Measurements from ENCODE around the gene KMT2B.
"Not testable (repeated sequence)": the region's sequence is repeated elsewhere in the genome, so short reads cannot be mapped to it uniquely, and the experiment has no call there.

Gene KMT2B, protein sequence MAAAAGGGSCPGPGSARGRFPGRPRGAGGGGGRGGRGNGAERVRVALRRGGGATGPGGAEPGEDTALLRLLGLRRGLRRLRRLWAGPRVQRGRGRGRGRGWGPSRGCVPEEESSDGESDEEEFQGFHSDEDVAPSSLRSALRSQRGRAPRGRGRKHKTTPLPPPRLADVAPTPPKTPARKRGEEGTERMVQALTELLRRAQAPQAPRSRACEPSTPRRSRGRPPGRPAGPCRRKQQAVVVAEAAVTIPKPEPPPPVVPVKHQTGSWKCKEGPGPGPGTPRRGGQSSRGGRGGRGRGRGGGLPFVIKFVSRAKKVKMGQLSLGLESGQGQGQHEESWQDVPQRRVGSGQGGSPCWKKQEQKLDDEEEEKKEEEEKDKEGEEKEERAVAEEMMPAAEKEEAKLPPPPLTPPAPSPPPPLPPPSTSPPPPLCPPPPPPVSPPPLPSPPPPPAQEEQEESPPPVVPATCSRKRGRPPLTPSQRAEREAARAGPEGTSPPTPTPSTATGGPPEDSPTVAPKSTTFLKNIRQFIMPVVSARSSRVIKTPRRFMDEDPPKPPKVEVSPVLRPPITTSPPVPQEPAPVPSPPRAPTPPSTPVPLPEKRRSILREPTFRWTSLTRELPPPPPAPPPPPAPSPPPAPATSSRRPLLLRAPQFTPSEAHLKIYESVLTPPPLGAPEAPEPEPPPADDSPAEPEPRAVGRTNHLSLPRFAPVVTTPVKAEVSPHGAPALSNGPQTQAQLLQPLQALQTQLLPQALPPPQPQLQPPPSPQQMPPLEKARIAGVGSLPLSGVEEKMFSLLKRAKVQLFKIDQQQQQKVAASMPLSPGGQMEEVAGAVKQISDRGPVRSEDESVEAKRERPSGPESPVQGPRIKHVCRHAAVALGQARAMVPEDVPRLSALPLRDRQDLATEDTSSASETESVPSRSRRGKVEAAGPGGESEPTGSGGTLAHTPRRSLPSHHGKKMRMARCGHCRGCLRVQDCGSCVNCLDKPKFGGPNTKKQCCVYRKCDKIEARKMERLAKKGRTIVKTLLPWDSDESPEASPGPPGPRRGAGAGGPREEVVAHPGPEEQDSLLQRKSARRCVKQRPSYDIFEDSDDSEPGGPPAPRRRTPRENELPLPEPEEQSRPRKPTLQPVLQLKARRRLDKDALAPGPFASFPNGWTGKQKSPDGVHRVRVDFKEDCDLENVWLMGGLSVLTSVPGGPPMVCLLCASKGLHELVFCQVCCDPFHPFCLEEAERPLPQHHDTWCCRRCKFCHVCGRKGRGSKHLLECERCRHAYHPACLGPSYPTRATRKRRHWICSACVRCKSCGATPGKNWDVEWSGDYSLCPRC (N-terminal part only)

DNA sequence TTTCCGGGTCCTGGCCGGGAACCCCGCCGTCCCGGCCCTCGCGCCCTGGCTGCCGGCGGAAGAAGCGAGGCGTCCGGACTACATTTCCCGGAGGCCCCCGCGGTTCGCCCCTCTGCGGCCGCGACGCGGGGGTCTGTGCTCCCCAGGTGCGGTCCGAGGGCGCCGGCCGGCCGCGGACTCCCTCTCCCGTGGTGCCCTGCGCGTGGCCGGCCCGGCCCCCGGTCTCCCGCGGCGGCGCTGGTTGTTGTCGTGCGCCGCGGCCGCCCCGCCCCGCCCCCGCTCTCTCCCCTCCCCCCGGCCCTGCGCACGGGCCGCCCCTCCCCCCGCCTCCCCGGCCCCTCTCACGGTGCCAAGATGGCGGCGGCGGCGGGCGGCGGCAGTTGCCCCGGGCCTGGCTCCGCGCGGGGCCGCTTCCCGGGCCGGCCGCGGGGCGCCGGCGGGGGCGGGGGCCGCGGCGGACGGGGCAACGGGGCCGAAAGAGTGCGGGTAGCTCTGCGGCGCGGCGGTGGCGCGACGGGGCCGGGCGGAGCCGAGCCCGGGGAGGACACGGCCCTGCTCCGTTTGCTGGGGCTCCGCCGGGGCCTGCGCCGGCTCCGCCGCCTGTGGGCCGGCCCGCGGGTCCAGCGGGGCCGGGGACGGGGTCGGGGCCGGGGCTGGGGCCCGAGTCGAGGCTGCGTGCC lies at the start of gene KMT2B:
KMT2B (plus strand) TSS at position 339 of the 680 bp plus-strand sequence; CDS start at position 355, 16 bp downstream.
- peak in 1 of 2 donors; percentile 93 for DNase-seq (ENCODE audit: low read depth in 2 of 2)

DNA sequence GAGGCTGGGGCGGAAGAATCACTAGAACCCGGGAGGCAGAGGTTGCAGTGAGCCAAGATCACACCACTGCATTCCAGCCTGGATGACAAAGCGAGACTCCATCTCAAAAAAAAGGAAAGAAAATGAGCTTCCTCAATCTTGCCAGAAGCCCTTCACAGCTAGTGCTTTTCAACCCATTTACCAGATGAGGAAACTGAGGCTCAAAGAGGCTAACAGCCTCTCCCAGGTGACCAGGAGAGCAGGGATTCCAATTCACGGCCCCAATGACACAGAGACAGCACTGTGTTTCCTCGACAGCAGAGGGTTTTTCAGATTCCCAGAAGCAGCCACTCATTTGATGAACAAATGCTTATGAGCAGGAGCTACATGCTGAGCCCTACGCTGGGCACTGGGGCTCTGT lies 48.2 kb upstream of the KMT2B start:
- DNase-seq (ENCODE audit: low read depth in 2 of 2): no peak

DNA sequence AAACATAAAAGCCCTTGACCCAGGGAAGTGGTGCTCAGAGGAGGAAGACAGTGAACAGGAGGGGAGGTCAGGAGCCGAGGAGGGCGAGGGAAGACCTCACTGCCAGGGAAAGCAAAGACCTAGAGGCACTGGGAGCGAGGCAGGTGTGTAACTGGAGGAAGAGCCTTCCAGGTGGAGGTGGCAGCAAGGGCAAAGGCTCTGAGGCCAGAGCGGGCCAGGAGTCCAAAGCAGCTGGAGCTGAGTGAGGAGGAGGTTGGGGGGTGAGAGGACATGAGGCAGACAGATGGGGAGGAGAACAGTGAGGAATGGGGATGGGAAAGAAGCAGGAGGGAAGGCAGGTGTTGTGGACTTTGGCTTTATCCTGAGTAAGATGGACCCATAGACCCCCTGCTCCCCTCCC lies 47.8 kb upstream of the KMT2B start:
- no peak for DNase-seq (ENCODE audit: low read depth in 2 of 2)

DNA sequence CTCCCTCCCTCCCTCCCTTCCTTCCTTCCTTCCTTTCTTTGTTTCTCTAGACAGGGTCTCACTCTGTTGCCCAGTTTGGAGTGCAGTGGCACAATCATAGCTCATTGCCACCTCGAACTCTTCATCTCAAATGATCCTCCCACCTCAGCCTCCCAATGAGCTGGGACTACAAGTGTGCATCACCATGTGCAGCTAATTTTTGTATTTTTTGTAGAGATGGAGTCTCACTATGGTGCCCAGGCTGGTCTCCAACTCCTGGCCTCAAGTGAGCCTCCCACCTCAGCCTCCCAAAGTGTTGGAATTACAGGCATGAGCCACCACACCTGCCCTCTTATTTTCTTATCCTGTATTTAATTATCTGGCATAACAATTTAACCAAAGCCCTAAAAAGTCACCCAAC lies 47.1 kb upstream of the KMT2B start:
- no peak for DNase-seq (ENCODE audit: low read depth in 2 of 2)

DNA sequence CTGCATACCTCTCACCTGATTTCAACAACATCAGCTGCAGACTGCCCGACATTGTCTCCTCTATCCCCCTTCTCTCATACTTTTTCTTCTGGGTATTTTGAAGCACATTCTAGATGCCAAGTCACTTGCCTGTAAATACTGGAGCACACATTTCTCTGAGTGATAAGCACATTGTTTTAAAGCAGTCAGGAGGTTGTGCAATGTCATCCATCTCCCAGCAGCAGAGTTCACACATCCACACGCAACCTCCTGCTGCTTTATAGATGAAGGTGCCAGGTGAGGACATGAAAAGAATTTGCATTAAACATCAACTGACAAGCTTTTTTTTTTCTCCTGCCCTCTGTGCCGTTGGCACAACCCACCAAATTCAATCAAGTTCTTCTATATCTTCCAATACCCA lies 46.0 kb upstream of the KMT2B start:
- no peak for DNase-seq (ENCODE audit: low read depth in 2 of 2)

DNA sequence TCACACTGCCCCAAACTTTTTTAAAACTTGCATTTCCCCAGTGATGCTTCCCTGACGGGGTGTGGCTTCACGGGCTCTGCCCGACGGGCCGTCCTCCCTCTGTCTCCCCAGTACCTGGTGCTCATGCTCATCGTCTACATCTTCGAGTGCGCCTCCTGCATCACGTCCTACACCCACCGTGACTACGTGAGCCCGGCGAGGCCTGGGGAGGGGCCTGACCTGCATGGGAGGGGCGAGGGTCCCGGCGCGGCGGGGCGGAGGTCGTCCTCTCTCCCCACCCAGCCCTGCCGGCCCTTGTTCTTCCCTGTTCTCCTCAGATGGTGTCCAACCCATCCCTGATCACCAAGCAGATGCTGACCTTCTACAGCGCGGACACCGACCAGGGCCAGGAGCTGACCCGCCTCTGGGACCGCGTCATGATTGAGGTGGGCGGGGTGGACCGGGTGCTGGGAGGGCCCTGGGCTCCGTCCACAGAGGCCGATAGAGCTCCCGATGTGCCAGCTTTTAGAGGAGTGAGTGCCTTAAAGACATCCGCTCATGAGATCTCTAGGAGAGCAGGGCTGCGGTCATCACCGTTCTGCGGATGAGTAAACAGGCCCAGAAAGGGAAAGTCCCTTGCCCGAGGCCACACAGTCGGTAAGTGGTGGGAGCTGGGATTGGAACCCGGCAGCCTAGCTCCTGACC lies 44.5 kb upstream of the KMT2B start:
- DNase-seq (ENCODE audit: low read depth in 2 of 2): peak; percentile 37 to 38

DNA sequence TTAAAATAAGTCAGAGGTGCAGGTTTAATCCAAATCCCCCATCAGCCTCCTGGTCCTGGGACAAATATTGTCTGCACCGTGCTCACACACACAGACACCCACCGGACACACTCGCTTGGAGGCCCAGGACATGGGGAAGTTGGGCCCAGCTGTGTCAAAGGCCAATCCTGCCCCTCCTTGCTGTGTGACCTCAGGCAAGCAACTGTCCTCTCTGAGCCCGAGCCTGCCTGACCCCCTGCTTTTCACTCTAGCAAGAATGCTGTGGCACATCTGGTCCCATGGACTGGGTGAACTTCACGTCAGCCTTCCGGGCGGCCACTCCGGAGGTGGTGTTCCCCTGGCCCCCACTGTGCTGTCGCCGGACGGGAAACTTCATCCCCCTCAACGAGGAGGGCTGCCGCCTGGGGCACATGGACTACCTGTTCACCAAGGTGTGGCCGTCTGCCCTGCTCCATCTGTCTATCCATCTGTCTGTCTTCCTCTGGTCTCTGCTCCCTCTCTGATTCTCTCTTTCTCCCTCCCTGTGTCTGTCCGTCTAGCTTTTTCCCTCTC lies 42.1 kb upstream of the KMT2B start:
- DNase-seq (ENCODE audit: low read depth in 2 of 2): no peak

DNA sequence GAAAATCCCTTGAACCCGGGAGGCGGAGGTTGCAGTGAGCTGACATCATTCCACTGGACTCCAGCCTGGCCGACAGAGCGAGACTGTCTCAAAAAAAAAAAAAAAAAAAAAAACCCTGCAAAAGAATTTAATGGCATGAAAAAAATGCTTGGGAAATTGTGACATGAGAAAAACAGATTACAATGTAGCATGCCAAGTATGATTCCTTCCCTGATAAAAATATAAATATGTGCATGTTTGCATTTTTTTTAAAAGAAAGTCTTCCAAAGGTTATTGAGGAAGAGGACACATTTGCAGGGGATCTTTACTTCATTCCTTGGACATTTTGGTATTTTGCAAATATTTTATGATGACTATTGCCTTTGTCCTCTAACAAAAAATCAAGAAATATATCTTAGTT lies 28.0 kb upstream of the KMT2B start:
- DNase-seq (ENCODE audit: low read depth in 2 of 2): no peak

DNA sequence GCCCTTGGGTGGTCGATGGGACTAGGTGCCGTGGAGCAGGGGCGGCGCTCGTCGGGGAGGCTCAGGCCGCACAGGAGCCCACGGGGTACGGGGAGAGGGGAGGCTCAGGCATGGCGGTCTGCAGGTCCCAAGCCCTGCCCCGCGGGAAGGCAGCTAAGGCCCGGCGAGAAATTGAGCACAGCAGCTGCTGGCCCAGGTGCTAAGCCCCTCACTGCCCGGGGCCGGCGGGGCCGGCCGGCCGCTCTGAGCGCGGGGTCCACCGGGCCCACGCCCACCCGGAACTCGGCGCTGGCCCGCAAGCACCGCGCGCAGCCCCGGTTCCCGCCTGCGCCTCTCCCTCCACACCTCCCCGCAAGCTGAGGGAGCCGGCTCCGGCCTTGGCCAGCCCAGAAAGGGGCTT lies 26.7 kb upstream of the KMT2B start:
- DNase-seq (ENCODE audit: low read depth in 2 of 2): not testable (repeated sequence)

DNA sequence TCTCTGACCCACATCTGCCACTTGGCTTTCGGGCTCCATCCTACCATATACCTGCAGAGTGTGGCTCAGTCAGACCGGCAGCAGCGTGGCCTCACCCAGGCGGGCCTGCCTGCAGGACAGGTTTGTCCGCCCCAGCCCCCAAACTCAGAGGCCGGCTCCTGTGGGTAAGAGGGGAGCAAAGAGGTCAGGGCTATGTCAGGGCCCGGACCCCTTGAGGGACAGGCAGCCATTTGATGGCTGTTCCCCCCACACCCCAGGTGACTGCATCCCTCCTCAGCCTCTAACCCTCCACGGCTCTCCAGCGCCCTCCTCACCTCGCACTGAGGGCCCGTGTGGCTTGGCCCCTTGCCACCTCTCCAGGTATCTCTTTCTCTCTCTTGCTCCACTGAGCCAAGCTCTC lies 25.8 kb upstream of the KMT2B start:
- no peak for DNase-seq (ENCODE audit: low read depth in 2 of 2)

DNA sequence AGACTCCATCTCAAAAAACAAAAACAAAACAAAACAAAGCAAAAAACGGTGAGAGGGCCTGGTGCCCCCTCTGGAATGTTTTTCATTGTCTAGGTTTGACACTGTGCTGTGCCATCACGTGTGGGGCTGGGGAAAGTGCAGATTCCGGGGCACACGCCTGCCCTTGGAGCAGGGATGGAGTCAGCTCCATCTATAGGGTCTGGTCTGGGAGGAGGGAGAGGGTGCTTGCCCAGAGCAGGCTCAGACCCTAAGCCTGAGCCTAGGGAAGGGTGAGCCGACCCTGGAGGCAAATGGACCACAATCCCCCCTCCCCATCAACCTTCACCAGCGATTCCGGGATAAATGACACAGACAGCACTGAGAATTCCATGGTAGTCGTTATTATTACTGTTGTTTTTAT lies 24.4 kb upstream of the KMT2B start:
- DNase-seq (ENCODE audit: low read depth in 2 of 2): no peak

DNA sequence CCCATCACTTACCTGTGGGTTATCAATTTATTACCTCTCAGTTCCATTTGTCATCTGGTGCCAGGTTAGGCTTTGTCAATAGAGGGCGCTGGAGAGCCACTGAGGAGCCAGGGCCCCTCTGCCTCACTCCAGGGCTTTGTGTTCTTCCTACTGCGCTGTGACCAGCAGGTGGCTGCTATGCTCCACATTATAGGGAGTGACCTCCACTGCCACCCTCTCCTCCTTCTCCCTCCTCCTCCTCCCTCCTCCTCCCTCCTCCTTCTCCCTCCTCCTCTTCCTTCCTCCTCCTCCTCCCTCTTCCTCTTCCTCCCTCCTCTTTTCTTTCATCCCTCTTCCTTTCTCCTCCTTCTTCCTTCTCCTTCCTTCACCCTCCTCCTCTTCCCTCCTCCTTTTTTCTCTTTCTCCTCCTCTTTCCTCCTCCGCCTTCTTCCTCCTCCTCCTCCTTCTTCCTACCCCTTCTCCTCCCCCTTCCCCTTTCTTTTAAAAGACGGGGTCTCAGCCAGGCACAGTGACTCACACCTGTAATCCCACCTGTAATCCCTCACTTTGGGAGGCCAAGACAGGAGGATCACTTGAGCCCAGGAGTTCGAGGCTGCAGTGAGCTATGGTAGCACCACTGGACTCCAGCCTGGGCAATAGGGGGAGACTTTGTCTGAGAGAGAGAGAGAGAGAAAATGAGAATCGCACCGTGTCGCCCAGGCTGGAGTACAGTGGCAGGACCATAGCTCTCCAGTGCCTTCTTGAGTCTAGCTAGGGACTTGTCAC lies 23.8 kb upstream of the KMT2B start:
- peak; percentile 84 to 88 for DNase-seq (ENCODE audit: low read depth in 2 of 2)

DNA sequence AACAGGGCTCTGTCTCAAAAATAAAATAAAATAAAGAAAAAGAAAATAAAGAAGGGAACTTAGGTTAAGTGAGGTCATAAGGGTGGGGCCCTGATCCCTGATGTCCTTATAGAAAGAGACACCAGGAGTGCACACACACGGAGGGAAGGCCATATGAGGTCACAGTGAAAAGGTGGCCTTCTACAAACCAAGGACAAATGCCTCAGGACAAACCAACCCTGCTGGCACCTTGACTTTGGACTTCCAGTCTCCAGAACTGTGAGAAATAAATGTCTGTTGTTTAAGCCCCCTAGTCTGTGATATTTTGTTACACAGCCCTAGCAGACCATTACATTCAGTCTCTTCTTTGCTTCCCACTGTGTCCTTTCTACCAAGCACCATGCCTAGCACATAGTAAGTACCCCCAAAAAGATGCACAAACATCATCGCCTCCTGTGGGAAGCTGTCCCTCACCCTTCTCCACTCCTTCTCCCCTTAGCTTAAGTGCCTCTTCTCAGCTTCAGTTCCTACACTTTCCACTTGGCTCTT lies 21.8 kb upstream of the KMT2B start:
- DNase-seq (ENCODE audit: low read depth in 2 of 2): no peak

DNA sequence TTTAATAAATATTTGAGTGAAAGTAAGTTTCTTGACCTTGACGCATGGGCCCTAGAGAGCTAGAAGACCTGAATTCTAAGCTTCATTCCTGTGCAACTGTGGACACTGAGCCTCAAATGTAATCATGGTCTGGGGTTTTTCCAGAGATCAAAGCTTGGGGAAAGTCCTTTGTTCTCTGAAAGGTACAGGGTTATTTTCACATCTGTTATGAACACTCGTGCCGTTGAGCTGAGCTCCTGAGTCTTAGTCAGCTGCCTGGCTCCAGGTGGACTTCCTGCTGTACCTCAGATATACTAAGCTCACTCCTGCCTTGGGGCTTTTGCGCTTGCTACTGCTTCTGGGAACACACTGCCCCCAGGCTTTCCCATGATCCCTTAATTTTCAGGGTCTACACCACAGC lies 21.0 kb upstream of the KMT2B start:
- no peak for DNase-seq (ENCODE audit: low read depth in 2 of 2)

DNA sequence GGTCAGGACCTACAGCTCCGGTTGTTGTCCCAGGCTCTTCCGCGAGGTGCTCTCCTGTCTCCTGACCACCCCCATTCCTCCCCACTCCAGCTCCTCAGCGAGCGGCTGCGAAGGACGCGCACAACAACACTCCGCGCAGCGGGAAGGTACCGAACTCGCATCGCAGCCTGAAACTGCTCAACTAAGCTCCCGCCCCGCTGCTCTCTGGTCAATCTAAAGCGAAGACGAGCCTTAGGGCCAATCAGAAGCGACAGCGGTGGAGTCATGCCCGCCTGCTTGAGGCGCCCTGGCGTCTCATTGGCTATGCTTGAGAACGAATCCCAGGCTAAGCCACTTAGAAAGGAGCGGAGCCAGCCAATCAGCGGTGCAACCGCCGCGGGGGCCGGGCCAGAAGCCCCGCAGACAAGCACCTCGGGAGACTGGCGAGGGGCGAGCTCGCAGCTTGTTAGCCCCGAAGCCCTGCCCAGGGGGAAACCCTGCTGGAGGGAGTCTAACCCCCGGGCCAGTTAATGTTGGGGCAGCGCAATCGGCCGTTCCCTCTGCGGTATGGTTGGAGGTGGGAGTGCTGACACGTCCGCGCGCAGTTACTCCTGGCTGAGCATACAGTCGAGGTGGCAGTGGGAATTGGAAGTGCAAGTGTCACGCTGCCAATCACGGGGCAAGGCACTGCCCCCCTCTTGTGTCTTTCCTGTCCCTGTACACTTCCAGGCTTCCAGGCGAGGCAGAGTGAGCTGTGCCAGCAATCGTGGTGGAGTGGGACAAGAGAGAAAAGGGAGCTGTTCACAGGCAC lies 15.4 kb upstream of the KMT2B start:
- peak; percentile 84 to 91 for DNase-seq (ENCODE audit: low read depth in 2 of 2)

DNA sequence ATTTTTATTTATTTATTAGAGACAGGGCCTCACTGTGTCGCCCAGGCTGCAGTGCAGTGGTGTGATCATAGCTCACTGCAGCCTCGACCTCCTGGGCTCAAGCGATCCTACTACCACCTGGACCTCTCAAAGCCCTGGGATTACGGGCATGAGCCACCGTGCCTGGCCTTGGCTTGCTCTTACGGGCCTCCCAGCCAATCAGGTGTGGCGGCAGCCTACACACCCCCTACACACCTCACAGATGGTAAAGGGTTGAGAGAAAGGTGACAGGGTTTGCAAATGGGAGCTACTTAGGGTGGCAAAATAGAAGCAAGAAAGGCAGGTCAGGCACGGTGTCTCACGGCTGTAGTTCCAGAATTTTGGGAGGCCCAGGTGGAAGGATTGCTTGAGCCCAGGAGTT lies 14.5 kb upstream of the KMT2B start:
- no peak for DNase-seq (ENCODE audit: low read depth in 2 of 2)

DNA sequence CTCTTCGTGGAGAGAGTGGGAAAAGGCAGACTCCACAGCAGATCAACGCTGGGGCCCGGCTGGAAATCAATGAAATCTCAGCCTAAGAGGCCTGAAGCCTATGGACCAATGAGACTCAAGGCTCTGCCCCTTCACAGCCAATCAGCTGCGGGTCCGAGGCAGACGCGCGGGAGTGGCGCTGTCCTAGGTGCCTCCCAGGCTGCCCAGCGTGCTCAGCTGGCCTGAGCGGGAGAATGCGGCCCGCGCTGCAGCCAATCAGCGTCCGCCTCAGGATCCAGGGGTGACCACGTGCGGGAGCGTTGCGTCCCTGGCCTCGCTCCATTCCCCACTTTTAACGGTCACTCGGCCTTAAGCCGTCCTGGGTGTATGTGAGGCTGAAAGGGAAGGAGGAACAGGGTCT lies 13.6 kb upstream of the KMT2B start, which contains the start of gene ZBTB32:
ZBTB32 (plus strand) TSS at position 341 of the 400 bp plus-strand sequence. CDS start 10,069 bp downstream, outside the sequence.
- no peak for DNase-seq (ENCODE audit: low read depth in 2 of 2)

DNA sequence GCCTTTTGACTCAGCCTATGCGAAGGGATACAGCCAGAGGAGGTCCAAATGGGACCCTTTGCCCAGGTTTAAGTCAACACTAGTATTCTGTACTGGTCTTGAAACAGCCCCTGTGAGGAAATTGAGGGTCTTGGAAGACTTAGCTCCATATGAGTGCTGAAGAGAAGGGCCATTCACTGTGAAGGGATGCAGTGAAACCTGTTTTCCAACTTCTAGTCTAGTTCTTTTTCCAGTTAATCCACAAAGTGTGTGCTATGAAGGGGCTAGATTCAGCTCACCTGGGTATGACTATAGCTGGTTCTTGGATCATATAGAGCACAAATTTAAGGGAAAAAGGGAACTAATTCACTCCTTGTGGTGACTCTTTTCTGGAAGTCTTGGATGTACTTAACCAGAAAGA lies 9.4 kb upstream of the KMT2B start:
- DNase-seq (ENCODE audit: low read depth in 2 of 2): no peak
